Gastroesophageal sphincter (tissue), 4 donors: Measurements from ENCODE around the gene ZBTB16. TPM values are rescaled to one million over a fixed set of nuclear protein-coding genes. Genes with fewer than 3 reads are reported as not detected.

ENCODE experiments used
- ATAC-seq: fragments of 150-250 bp; one replicate; pipeline ENCODE4 v1.9.1; 2016; ENCODE audit warnings: mild to moderate bottlenecking, moderate library complexity
- H3K27ac ChIP-seq, 4 donors: fragments of 200-600 bp; sonication (generic) in 3 of 4; 1 replicate in 3 of 4; 2 replicates in 1 of 4; pipeline ENCODE4 v1.5.1; 2016 to 2019
- H3K27me3 ChIP-seq: fragments of 200-600 bp; sonication (generic); one replicate; pipeline ENCODE4 v1.5.1; 2019
- H3K36me3 ChIP-seq, 2 donors: fragments of 200-600 bp; sonication (generic); one replicate each; pipeline ENCODE4 v1.5.1; 2019; ENCODE audit warnings: control low read depth in 1 of 2
- H3K4me1 ChIP-seq, 3 donors: fragments of 200-600 bp; sonication (generic); 1 replicate in 2 of 3; 2 replicates in 1 of 3; pipeline ENCODE4 v1.5.1; 2016 to 2019; ENCODE audit warnings: control low read depth in 2 of 3
- H3K4me3 ChIP-seq, 2 donors: fragments of 200-600 bp; sonication (generic); one replicate each; pipeline ENCODE4 v1.5.1; 2019; ENCODE audit warnings: mild to moderate bottlenecking in 1 of 2, moderate library complexity in 1 of 2
- H3K9me3 ChIP-seq, 3 donors: fragments of 200-600 bp; sonication (generic); one replicate each; pipeline ENCODE4 v1.5.1; 2017 to 2019; ENCODE audit warnings: control low read depth in 2 of 3
- CTCF ChIP-seq, 4 experiments: fragments of 200-600 bp in 2 of 4; fragments of 450-650 bp in 2 of 4; sonication (generic) in 1 of 4; IDR thresholded peaks; one replicate each; pipeline ENCODE4 v1.5.1; 2017 to 2019; ENCODE audit warnings: antibody characterized with exemption in 4 of 4, mild to moderate bottlenecking in 2 of 4, moderate library complexity in 2 of 4
- EP300 ChIP-seq: sonication (generic); formaldehyde crosslinking; IDR thresholded peaks from one replicate; pipeline ENCODE4 v1.6.1; 2017; ENCODE audit warnings: antibody characterized with exemption, mild to moderate bottlenecking
- POLR2A ChIP-seq, 2 donors: fragments of 450-650 bp; IDR thresholded peaks; one replicate each; pipeline ENCODE4 v1.6.1; 2017; ENCODE audit warnings: antibody characterized with exemption in 2 of 2, mild to moderate bottlenecking in 2 of 2, moderate library complexity in 1 of 2
- POLR2AphosphoS5 ChIP-seq: sonication (generic); formaldehyde crosslinking; IDR thresholded peaks from one replicate; pipeline ENCODE4 v1.6.1; 2017; ENCODE audit warnings: antibody characterized with exemption
- WGBS, 2 donors: methylation state at CpG; one replicate each; pipeline ENCODE4 v1.1.5; 2018; ENCODE audit warnings: low coverage in 1 of 2; 5-methylcytosine and 5-hydroxymethylcytosine counted together
- total RNA-seq, 4 donors: library from RNA; depleted of rRNA; stranded (reverse); fragments of >200 nt; gene quantifications; one replicate each; pipeline ENCODE4 v1.1.0, GENCODE V29; 2016

ZBTB16 gene
- total RNA-seq, 4 donors from 2014 or later, result 153 to 284 (median 232) TPM

GRCh38 chr11:114163229-114163631, 103.7 kb downstream of the ZBTB16 start:
- peak overlapping the region; percentile 91 to 100 (median 97) for H3K27ac ChIP-seq
- H3K9me3 ChIP-seq, result no peaks in the 10 kb centered on the region
- H3K36me3 ChIP-seq, result peaks cover 0 to 8% of the 10 kb centered on the region in 2 donors
- WGBS, 2 donors, result 0 to 7% methylated on average over 2 to 7 of the region's 7 CpGs
- no peak for ATAC-seq
- H3K4me1 ChIP-seq, result peaks cover 68 to 96% (median 75%) of the 10 kb centered on the region in 3 donors
- peak overlapping the region in 1 of 2 donors; percentile 26 for H3K4me3 ChIP-seq
- TF ChIP-seq CTCF (IDR thresholded peaks at IDR 0.05), result no peak
- no peak for TF ChIP-seq EP300
- no peak for TF ChIP-seq POLR2AphosphoS5
- TF ChIP-seq POLR2A (IDR thresholded peaks at IDR 0.05), result no peak
- H3K27me3 ChIP-seq, result no peaks in the 10 kb centered on the region

DNA sequence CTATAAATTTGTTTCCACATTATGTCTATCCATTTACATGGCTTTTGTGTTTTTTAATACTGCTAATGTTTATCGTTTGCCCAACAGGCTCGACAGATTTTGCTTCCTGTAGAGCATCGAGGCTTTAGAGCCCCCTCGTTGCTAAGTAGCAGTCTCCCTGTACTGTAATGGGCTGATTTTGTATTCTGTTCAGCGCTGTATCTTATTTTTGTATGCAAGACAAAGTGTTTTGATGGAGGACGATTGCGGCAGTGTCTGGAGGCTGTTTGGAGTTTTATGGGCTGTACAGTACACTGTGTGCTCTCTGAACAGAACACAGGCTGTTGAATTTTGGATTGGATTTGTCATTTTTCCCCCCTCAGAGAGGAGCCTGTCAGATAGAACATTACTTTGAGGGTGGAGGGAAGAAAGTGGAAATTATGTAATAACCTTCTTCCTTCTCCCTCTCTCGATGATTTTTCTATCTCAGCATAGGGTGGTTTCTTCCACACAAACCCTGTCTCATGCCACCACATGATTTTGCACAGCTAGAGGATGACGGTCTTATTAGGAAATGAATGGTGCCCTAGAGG, 104.4 kb downstream of the ZBTB16 start:
- peak overlapping the region in 1 of 2 donors; percentile 26 for H3K4me3 ChIP-seq
- 10 to 14% methylated on average over 8 to 9 of the region's 9 CpGs for WGBS, 2 donors
- peaks cover 0 to 4% of the 10 kb centered on the region in 2 donors for H3K36me3 ChIP-seq
- H3K27me3 ChIP-seq, result no peaks in the 10 kb centered on the region
- peak; percentile 61 for ATAC-seq
- H3K4me1 ChIP-seq, result peaks cover 72 to 96% (median 76%) of the 10 kb centered on the region in 3 donors
- H3K27ac ChIP-seq, result peak overlapping the region; percentile 91 to 100 (median 97)
- TF ChIP-seq CTCF (IDR thresholded peaks at IDR 0.05) (no peak), POLR2AphosphoS5 (peak; percentile 98), POLR2A (IDR thresholded peaks at IDR 0.05) (peak in 1 of 2 donors; percentile 36), EP300 (peak; percentile 99)
- H3K9me3 ChIP-seq, result no peaks in the 10 kb centered on the region

GRCh38 chr11:114164546-114164945, 105.0 kb downstream of the ZBTB16 start:
- Histone ChIP-seq H3K4me3 (no peak overlapping the region), H3K36me3 (peaks cover 0 to 7% of the 10 kb centered on the region in 2 donors), H3K27ac (peak overlapping the region; percentile 91 to 100 (median 97)), H3K4me1 (peaks cover 76 to 96% (median 77%) of the 10 kb centered on the region in 3 donors), H3K9me3 (no peaks in the 10 kb centered on the region), H3K27me3 (no peaks in the 10 kb centered on the region)
- WGBS, 2 donors, result 91 to 100% methylated on average over 6 to 8 of the region's 9 CpGs
- no peak for ATAC-seq
- no peak for TF ChIP-seq POLR2A (IDR thresholded peaks at IDR 0.05)
- no peak for TF ChIP-seq CTCF (IDR thresholded peaks at IDR 0.05)
- no peak for TF ChIP-seq POLR2AphosphoS5

GRCh38 chr11:114165326-114166230, 106.1 kb downstream of the ZBTB16 start:
- Histone ChIP-seq H3K27ac (peak overlapping the region; percentile 91 to 100 (median 97)), H3K36me3 (peaks cover 0 to 7% of the 10 kb centered on the region in 2 donors), H3K27me3 (no peaks in the 10 kb centered on the region), H3K9me3 (no peaks in the 10 kb centered on the region), H3K4me3 (no peak overlapping the region), H3K4me1 (peaks cover 77 to 98% (median 84%) of the 10 kb centered on the region in 3 donors)
- no peak for ATAC-seq
- WGBS, 2 donors, result 80% methylated on average over 1 of the region's 7 CpGs; no CpG with 5 or more reads in 1 of the 2 donors
- TF ChIP-seq EP300, result no peak
- no peak for TF ChIP-seq CTCF (IDR thresholded peaks at IDR 0.05)
- no peak for TF ChIP-seq POLR2AphosphoS5
- TF ChIP-seq POLR2A (IDR thresholded peaks at IDR 0.05), result no peak
